ENCODE results near the gene DNM1.

DNA sequence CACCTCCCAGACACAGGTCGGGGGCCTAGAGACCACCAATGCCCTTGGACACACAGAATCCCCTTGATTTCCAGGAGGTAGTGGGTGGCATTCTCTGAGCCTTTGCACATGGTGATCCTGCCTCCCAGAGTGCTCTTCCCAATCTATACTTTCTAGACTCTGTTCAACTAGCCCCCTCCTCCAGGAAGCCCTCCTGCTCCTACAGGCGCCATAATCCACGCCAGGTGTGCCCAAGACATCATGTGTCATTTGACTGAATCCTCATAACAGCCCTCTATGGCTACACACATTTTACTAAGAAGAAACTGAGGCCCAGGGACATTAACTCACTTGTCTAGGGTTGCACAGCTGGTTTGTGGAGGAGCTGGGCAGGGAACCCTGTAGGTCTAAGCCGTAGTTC, 36.0 kb upstream of the DNM1 start:
- TF ChIP-seq RAD21 (IDR thresholded peaks at IDR 0.05; ENCODE audit: low read depth) (no peak), EGR1 (IDR thresholded peaks at IDR 0.05) (no peak), FOXM1 (IDR thresholded peaks at IDR 0.05; ENCODE audit: borderline replicate concordance, low read depth) (no peak), CEBPB (IDR thresholded peaks at IDR 0.05) (no peak), EP300 (IDR thresholded peaks at IDR 0.05; ENCODE audit: borderline replicate concordance) (no peak)
- TF ChIP-seq, protein P1, sequence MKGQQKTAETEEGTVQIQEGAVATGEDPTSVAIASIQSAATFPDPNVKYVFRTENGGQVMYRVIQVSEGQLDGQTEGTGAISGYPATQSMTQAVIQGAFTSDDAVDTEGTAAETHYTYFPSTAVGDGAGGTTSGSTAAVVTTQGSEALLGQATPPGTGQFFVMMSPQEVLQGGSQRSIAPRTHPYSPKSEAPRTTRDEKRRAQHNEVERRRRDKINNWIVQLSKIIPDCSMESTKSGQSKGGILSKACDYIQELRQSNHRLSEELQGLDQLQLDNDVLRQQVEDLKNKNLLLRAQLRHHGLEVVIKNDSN (IDR thresholded peaks at IDR 0.05), result no peak
- TF ChIP-seq, protein P2, sequence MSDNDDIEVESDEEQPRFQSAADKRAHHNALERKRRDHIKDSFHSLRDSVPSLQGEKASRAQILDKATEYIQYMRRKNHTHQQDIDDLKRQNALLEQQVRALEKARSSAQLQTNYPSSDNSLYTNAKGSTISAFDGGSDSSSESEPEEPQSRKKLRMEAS (IDR thresholded peaks at IDR 0.05), result no peak
- TF ChIP-seq, protein P3, sequence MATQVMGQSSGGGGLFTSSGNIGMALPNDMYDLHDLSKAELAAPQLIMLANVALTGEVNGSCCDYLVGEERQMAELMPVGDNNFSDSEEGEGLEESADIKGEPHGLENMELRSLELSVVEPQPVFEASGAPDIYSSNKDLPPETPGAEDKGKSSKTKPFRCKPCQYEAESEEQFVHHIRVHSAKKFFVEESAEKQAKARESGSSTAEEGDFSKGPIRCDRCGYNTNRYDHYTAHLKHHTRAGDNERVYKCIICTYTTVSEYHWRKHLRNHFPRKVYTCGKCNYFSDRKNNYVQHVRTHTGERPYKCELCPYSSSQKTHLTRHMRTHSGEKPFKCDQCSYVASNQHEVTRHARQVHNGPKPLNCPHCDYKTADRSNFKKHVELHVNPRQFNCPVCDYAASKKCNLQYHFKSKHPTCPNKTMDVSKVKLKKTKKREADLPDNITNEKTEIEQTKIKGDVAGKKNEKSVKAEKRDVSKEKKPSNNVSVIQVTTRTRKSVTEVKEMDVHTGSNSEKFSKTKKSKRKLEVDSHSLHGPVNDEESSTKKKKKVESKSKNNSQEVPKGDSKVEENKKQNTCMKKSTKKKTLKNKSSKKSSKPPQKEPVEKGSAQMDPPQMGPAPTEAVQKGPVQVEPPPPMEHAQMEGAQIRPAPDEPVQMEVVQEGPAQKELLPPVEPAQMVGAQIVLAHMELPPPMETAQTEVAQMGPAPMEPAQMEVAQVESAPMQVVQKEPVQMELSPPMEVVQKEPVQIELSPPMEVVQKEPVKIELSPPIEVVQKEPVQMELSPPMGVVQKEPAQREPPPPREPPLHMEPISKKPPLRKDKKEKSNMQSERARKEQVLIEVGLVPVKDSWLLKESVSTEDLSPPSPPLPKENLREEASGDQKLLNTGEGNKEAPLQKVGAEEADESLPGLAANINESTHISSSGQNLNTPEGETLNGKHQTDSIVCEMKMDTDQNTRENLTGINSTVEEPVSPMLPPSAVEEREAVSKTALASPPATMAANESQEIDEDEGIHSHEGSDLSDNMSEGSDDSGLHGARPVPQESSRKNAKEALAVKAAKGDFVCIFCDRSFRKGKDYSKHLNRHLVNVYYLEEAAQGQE (IDR thresholded peaks at IDR 0.05; ENCODE audit: low read depth), result no peak
